IMR-90 (cell line): Measurements from ENCODE around the gene PYROXD2. TPM values are rescaled to one million over a fixed set of nuclear protein-coding genes. Genes with fewer than 3 reads are reported as not detected.

Source experiments
- ATAC-seq: fragments of 200-7000 bp; cut with Tn5 transposase; 2 replicates; pipeline ENCODE4 v1.9.1; 2020; ENCODE audit warnings: low read depth, mild to moderate bottlenecking, moderate library complexity
- BruUV-seq: library from RNA; stranded (reverse); fragments of 400-500 nt; replicated peaks from 2 replicates; lab custom pipeline; 2021; lab: Mats Ljungman, UMichigan
- CTCF ChIA-PET: fragments of 300-600 bp; formaldehyde crosslinking; extraction: SDS; loops from one replicate; lab custom pipeline; 2021; ENCODE audit warnings: antibody characterized with exemption; lab: Yijun Ruan, JAX
- POLR2A ChIA-PET: fragments of 300-600 bp; sonication (Branson Sonifier 250); formaldehyde crosslinking; loops from one replicate; lab custom pipeline; 2022; ENCODE audit warnings: antibody characterized with exemption; ENCODE audit not compliant: unreplicated experiment; lab: Charles Lee
- DNase-seq: peaks from one replicate; pipeline ENCODE4 v3.0.0; 2013
- H2AFZ ChIP-seq: replicated peaks from 2 replicates; pipeline ENCODE3; 2013; ENCODE audit warnings: low read length, mild to moderate bottlenecking; ENCODE audit not compliant: poor library complexity
- H2AK5ac ChIP-seq: 2 replicates; pipeline ENCODE4 v1.6.1; 2013; ENCODE audit warnings: low read depth, low read length, inconsistent platforms
- H2AK9ac ChIP-seq: replicated peaks from 2 replicates; pipeline ENCODE3; 2013; ENCODE audit warnings: mild to moderate bottlenecking, low read depth, low read length, moderate library complexity; ENCODE audit not compliant: poor library complexity
- H2BK120ac ChIP-seq: 2 replicates; pipeline ENCODE4 v1.6.1; 2013; ENCODE audit warnings: low read depth, low read length, inconsistent platforms
- H2BK15ac ChIP-seq: 3 replicates; pipeline ENCODE4 v1.6.1; 2013; ENCODE audit warnings: low read depth, low read length, inconsistent platforms
- H2BK20ac ChIP-seq: 2 replicates; pipeline ENCODE4 v1.6.1; 2013; ENCODE audit warnings: low read depth, mild to moderate bottlenecking, inconsistent platforms, low read length, moderate library complexity
- H2BK5ac ChIP-seq: 2 replicates; pipeline ENCODE4 v1.6.1; 2013; ENCODE audit warnings: mild to moderate bottlenecking, low read depth, low read length, inconsistent platforms; ENCODE audit not compliant: poor library complexity, severe bottlenecking
- H3K14ac ChIP-seq: replicated peaks from 2 replicates; pipeline ENCODE4 v1.6.1; 2013; ENCODE audit warnings: low read depth, low read length, inconsistent platforms
- H3K18ac ChIP-seq: 2 replicates; pipeline ENCODE4 v1.6.1; 2013; ENCODE audit warnings: low read depth, low read length, control low read depth
- H3K23ac ChIP-seq: 2 replicates; pipeline ENCODE4 v1.6.1; 2013; ENCODE audit warnings: low read depth, low read length, inconsistent platforms
- H3K27ac ChIP-seq: 2 replicates; pipeline ENCODE4 v1.5.1; 2013; ENCODE audit warnings: mild to moderate bottlenecking, control low read depth, low read length; ENCODE audit not compliant: insufficient read depth
- H3K27me3 ChIP-seq: 2 replicates; pipeline ENCODE4 v1.6.1; 2013; ENCODE audit warnings: low read length; ENCODE audit not compliant: control insufficient read depth, insufficient read depth
- H3K36me3 ChIP-seq: 2 replicates; pipeline ENCODE4 v1.6.1; 2013; ENCODE audit warnings: low read length, mixed read lengths; ENCODE audit not compliant: control insufficient read depth, insufficient read depth
- H3K4ac ChIP-seq: 2 replicates; pipeline ENCODE4 v1.6.1; 2013; ENCODE audit warnings: low read depth, low read length, inconsistent platforms
- H3K4me1 ChIP-seq: 2 replicates; pipeline ENCODE4 v1.6.1; 2013; ENCODE audit warnings: low read length, mixed read lengths; ENCODE audit not compliant: control insufficient read depth, insufficient read depth
- H3K4me2 ChIP-seq: 2 replicates; pipeline ENCODE4 v1.6.1; 2013; ENCODE audit warnings: low read depth, mild to moderate bottlenecking, control low read depth, low read length, moderate library complexity
- H3K4me3 ChIP-seq: 2 replicates; pipeline ENCODE4 v1.5.1; 2013; ENCODE audit warnings: low read depth, mild to moderate bottlenecking, control low read depth, low read length, moderate library complexity; ENCODE audit not compliant: insufficient read depth
- H3K56ac ChIP-seq: 2 replicates; pipeline ENCODE4 v1.6.1; 2013; ENCODE audit warnings: low read length, inconsistent platforms; ENCODE audit not compliant: insufficient read depth; ENCODE audit errors: extremely low read depth
- H3K79me1 ChIP-seq, 2 experiments: 2 replicates each; pipeline ENCODE4 v1.6.1; 2013; ENCODE audit warnings: low read length in 2 of 2, inconsistent platforms in 1 of 2, low read depth in 1 of 2
- H3K9ac ChIP-seq: 2 replicates; pipeline ENCODE4 v1.6.1; 2013; ENCODE audit warnings: low read depth, low read length, control low read depth
- H3K9me1 ChIP-seq: 2 replicates; pipeline ENCODE4 v1.6.1; 2013; ENCODE audit warnings: low read length, inconsistent platforms; ENCODE audit not compliant: insufficient read depth
- H3K9me3 ChIP-seq: 2 replicates; pipeline ENCODE4 v1.6.1; 2013; ENCODE audit warnings: low read length; ENCODE audit not compliant: control insufficient read depth, insufficient read depth
- H4K20me1 ChIP-seq: 2 replicates; pipeline ENCODE4 v1.6.1; 2013; ENCODE audit warnings: low read length, inconsistent platforms; ENCODE audit not compliant: insufficient read depth
- H4K5ac ChIP-seq: 2 replicates; pipeline ENCODE4 v1.6.1; 2013; ENCODE audit warnings: mild to moderate bottlenecking, low read depth, low read length, control low read depth
- H4K8ac ChIP-seq, 2 experiments: 2 replicates each; pipeline ENCODE4 v1.6.1; 2013; ENCODE audit warnings: low read depth in 2 of 2, low read length in 2 of 2, control low read depth in 1 of 2, inconsistent platforms in 1 of 2
- H4K91ac ChIP-seq: 2 replicates; pipeline ENCODE4 v1.6.1; 2013; ENCODE audit warnings: low read depth, low read length, inconsistent platforms; ENCODE audit not compliant: insufficient read depth
- BHLHE40 ChIP-seq: fragments of 150-350 bp; IDR thresholded peaks from 2 replicates; pipeline ENCODE4 v1.6.1; 2016; ENCODE audit warnings: mild to moderate bottlenecking, low read depth, low read length
- CEBPB ChIP-seq: IDR thresholded peaks from 2 replicates; pipeline ENCODE4 v1.6.1; 2012; ENCODE audit warnings: low read depth, low read length, improper control_type of control experiment
- CHD1 ChIP-seq: IDR thresholded peaks from 2 replicates; pipeline ENCODE4 v1.6.1; 2012; ENCODE audit warnings: low read depth, low read length, improper control_type of control experiment
- CTCF ChIP-seq: conservative IDR thresholded peaks from 2 replicates; pipeline ENCODE4 v1.5.1; 2012; ENCODE audit warnings: mild to moderate bottlenecking, low read depth, low read length, improper control_type of control experiment
- ELK1 ChIP-seq: fragments of 150-350 bp; IDR thresholded peaks from 2 replicates; pipeline ENCODE4 v1.6.1; 2016; ENCODE audit warnings: low read depth, mild to moderate bottlenecking, low read length, moderate library complexity, borderline replicate concordance
- FOS ChIP-seq: fragments of 150-350 bp; IDR thresholded peaks from 2 replicates; pipeline ENCODE4 v1.6.1; 2016; ENCODE audit warnings: low read depth, low read length
- MAFK ChIP-seq: IDR thresholded peaks from 2 replicates; pipeline ENCODE4 v1.6.1; 2012; ENCODE audit warnings: low read depth, low read length, improper control_type of control experiment
- MAZ ChIP-seq: IDR thresholded peaks from 2 replicates; pipeline ENCODE4 v1.6.1; 2012; ENCODE audit warnings: low read depth, mild to moderate bottlenecking, low read length, improper control_type of control experiment, moderate library complexity, borderline replicate concordance
- MXI1 ChIP-seq: IDR thresholded peaks from 2 replicates; pipeline ENCODE4 v1.6.1; 2012; ENCODE audit warnings: low read depth, mild to moderate bottlenecking, low read length, moderate library complexity, borderline replicate concordance
- NFE2L2 ChIP-seq: fragments of 150-350 bp; IDR thresholded peaks from 2 replicates; pipeline ENCODE4 v1.6.1; 2016; ENCODE audit warnings: low read depth, mild to moderate bottlenecking, low read length
- POLR2A ChIP-seq: IDR thresholded peaks from 2 replicates; pipeline ENCODE4 v1.6.1; 2012; ENCODE audit warnings: mild to moderate bottlenecking, low read depth, low read length
- RAD21 ChIP-seq: IDR thresholded peaks from 2 replicates; pipeline ENCODE4 v1.6.1; 2012; ENCODE audit warnings: low read length, improper control_type of control experiment
- RCOR1 ChIP-seq: IDR thresholded peaks from 2 replicates; pipeline ENCODE4 v1.6.1; 2012; ENCODE audit warnings: mild to moderate bottlenecking, low read length, improper control_type of control experiment; ENCODE audit not compliant: insufficient replicate concordance
- RFX5 ChIP-seq: IDR thresholded peaks from 2 replicates; pipeline ENCODE4 v1.8.0; 2012; ENCODE audit warnings: low read depth, mild to moderate bottlenecking, low read length, moderate library complexity
- SMC3 ChIP-seq: fragments of 150-350 bp; IDR thresholded peaks from 2 replicates; pipeline ENCODE4 v1.6.1; 2016; ENCODE audit warnings: low read depth, mild to moderate bottlenecking, antibody characterized with exemption, low read length, moderate library complexity
- USF2 ChIP-seq: fragments of 150-350 bp; IDR thresholded peaks from 2 replicates; pipeline ENCODE4 v1.6.1; 2017; ENCODE audit warnings: mild to moderate bottlenecking, antibody characterized with exemption, low read length, low read depth
- WGBS, 2 experiments: methylation state at CpG; one replicate each; pipeline versions ENCODE4 v1.1.5 to v1.1.7; 2013; ENCODE audit warnings: missing lambda C conversion rate in 2 of 2; ENCODE audit not compliant: insufficient read length in 1 of 2; ENCODE audit errors: extremely low coverage in 2 of 2; 5-methylcytosine and 5-hydroxymethylcytosine counted together
- dilution Hi-C: fragments of 300-500 bp; cut with HindIII; formaldehyde crosslinking; loops from one replicate; pipeline ENCODE4 v1.14.3; 2018; ENCODE audit warnings: low sequenced_read_pairs; ENCODE audit not compliant: unreplicated experiment
- in situ Hi-C: fragments of 300-500 bp; cut with MboI; formaldehyde crosslinking; loops from 3 replicates; pipeline ENCODE4 v1.14.3; 2019; ENCODE audit warnings: low sequenced_read_pairs, inconsistent platforms, mixed read lengths
- intact Hi-C: fragments of 100-400 bp; cut with micrococcal nuclease; formaldehyde crosslinking; loops from 2 replicates; pipeline ENCODE4 v1.10.0; 2022
- polyA plus RNA-seq, 3 experiments: library from polyadenylated mRNA; depleted of rRNA; stranded (reverse); fragments of >200 nt; gene quantifications; 2 replicates each; pipeline ENCODE4 v1.2.3, GENCODE V29; 2012; ENCODE audit warnings: low replicate concordance in 1 of 3
- total RNA-seq: library from RNA; depleted of rRNA; stranded (reverse); fragments of >200 nt; gene quantifications from 2 replicates; pipeline ENCODE4 v1.2.3, GENCODE V29; 2012

Gene PYROXD2
- total and polyA plus RNA-seq, 2 of the 4 experiments (the other 2 are of a cell fraction), result 6.5 to 16.3 TPM

GRCh38 chr10:98430427-98430826 lies 15.4 kb upstream of the PYROXD2 start:
- DNase-seq (no peak), ATAC-seq (no peak)
- intact Hi-C loops (no loop called here), dilution Hi-C loops (no loop called here), in situ Hi-C loops (no loop called here)
- Histone ChIP-seq H4K20me1 (no peaks in the 10 kb centered on the region), H2AK9ac (peak overlapping the region; percentile 57), H3K79me1 (peaks cover 0 to 3% of the 10 kb centered on the region in 2 experiments; a peak in 1 of 4 replicates), H3K4me1 (peaks cover 9% of the 10 kb centered on the region; the same call in 1 of the 2 replicates), H2BK20ac (no peak overlapping the region), H3K23ac (no peak overlapping the region), H4K8ac (no peak overlapping the region), H3K4me2 (no peak overlapping the region), H2BK5ac (no peak overlapping the region), H3K27ac (no peak overlapping the region), H3K4ac (no peak overlapping the region; the same call in 1 of the 2 replicates), H4K5ac (no peak overlapping the region), H3K36me3 (peaks cover 57% of the 10 kb centered on the region), H2BK15ac (no peak overlapping the region), H3K18ac (no peak overlapping the region), H3K56ac (no peak overlapping the region), H3K4me3 (no peak overlapping the region), H2AK5ac (no peak overlapping the region), H3K9me3 (no peaks in the 10 kb centered on the region), H3K9me1 (0 out of 2 replicates have a peak, but pooled peaks cover 7% of the 10 kb centered on the region), H2BK120ac (no peak overlapping the region), H3K9ac (no peak overlapping the region), H3K27me3 (no peaks in the 10 kb centered on the region), H4K91ac (no peak overlapping the region), H2AFZ (no peak overlapping the region), H3K14ac (no peak overlapping the region)
- TF ChIP-seq SMC3, result no peak
- no peak for TF ChIP-seq MAFK
- no peak for TF ChIP-seq CHD1
- no peak for TF ChIP-seq CTCF
- no peak for TF ChIP-seq MXI1
- no peak for TF ChIP-seq BHLHE40
- no peak for TF ChIP-seq MAZ
- no peak for TF ChIP-seq NFE2L2
- no peak for TF ChIP-seq USF2
- no peak for TF ChIP-seq ELK1
- TF ChIP-seq FOS, result no peak
- no peak for TF ChIP-seq RFX5
- no peak for TF ChIP-seq RCOR1
- TF ChIP-seq RAD21, result no peak
- no peak for TF ChIP-seq POLR2A
- no peak for TF ChIP-seq CEBPB
- WGBS, 2 experiments, result 98% methylated on average over 7 of the region's 8 CpGs; no CpG with 5 or more reads in 1 of the 2 experiments
- CTCF ChIA-PET, result no interaction called here
- POLR2A ChIA-PET, result no interaction called here
- no TSS peak for BruUV-seq
